ENCODE data around the gene AASDH. TPM values are rescaled to one million over a fixed set of nuclear protein-coding genes. Genes with fewer than 3 reads are reported as not detected.
"Not testable (repeated sequence)": the region's sequence is repeated elsewhere in the genome, so short reads cannot be mapped to it uniquely, and the experiment has no call there.

Gene AASDH
- polyA plus RNA-seq, 6 donors from 2014 or later: 15.7 to 31.3 (median 25.3) TPM

GRCh38 chr4:56374956-56375355, 12.3 kb downstream of the AASDH start:
- DNase-seq (no peak), ATAC-seq (ENCODE audit: low read depth in 2 of 2) (no peak)
- no peak overlapping the region for H3K27ac Mint-ChIP-seq

GRCh38 chr4:56372774-56373173, 14.5 kb downstream of the AASDH start:
- Mint-ChIP-seq H3K27me3 (no peaks in the 10 kb centered on the region), H3K36me3 (peaks cover 8 to 17% of the 10 kb centered on the region in 2 donors), H3K27ac (no peak overlapping the region), H3K4me1 (peaks cover 2 to 8% (median 6%) of the 10 kb centered on the region in 3 donors), H3K4me3 (no peak overlapping the region), H3K9me3 (peaks cover 0 to 4% (median 2%) of the 10 kb centered on the region in 7 donors)
- DNase-seq: no peak
- no peak for ATAC-seq (ENCODE audit: low read depth in 2 of 2)

More at GRCh38 chr4:56374956-56375355, 12.3 kb downstream of the AASDH start:
- no peak overlapping the region for H3K4me3 Mint-ChIP-seq
- peaks cover 2 to 6% (median 5%) of the 10 kb centered on the region in 3 donors for H3K4me1 Mint-ChIP-seq
- H3K9me3 Mint-ChIP-seq: no peaks in the 10 kb centered on the region
- no peaks in the 10 kb centered on the region for H3K27me3 Mint-ChIP-seq
- H3K36me3 Mint-ChIP-seq: peaks cover 8 to 13% of the 10 kb centered on the region in 2 donors

- H3K36me3 Mint-ChIP-seq: peaks cover 8 to 17% of the 10 kb centered on the region in 2 donors
- DNase-seq (no peak), ATAC-seq (ENCODE audit: low read depth in 2 of 2) (no peak)
- H3K4me1 Mint-ChIP-seq: peaks cover 2 to 8% (median 6%) of the 10 kb centered on the region in 3 donors
- no peaks in the 10 kb centered on the region for H3K27me3 Mint-ChIP-seq
- no peak overlapping the region for H3K4me3 Mint-ChIP-seq
- peaks cover 0 to 4% (median 3%) of the 10 kb centered on the region in 7 donors for H3K9me3 Mint-ChIP-seq
- peak overlapping the region in 1 of 6 donors; percentile 45 for H3K27ac Mint-ChIP-seq
These were observed 15.7 kb downstream of the AASDH start for GRCh38 chr4:56371426-56372220.

- peaks cover 0 to 13% of the 10 kb centered on the region in 2 donors for H3K36me3 Mint-ChIP-seq
- no peak overlapping the region for H3K4me3 Mint-ChIP-seq
- peaks cover 0 to 4% (median 3%) of the 10 kb centered on the region in 7 donors for H3K9me3 Mint-ChIP-seq
- no peaks in the 10 kb centered on the region for H3K27me3 Mint-ChIP-seq
- H3K27ac Mint-ChIP-seq: no peak overlapping the region
- ATAC-seq (ENCODE audit: low read depth in 2 of 2): no peak
- no peak for DNase-seq
- peaks cover 0 to 13% (median under 1%) of the 10 kb centered on the region in 3 donors for H3K4me1 Mint-ChIP-seq
These were observed 16.9 kb downstream of the AASDH start for GRCh38 chr4:56370377-56370776.

GRCh38 chr4:56362981-56363380, 24.3 kb downstream of the AASDH start:
- Mint-ChIP-seq H3K36me3 (peaks cover 8 to 14% of the 10 kb centered on the region in 2 donors), H3K9me3 (peaks cover 0 to 13% (median 3%) of the 10 kb centered on the region in 7 donors), H3K4me1 (peaks cover 0 to 17% (median 3%) of the 10 kb centered on the region in 3 donors)
- H3K4me3 Mint-ChIP-seq; ATAC-seq (ENCODE audit: low read depth in 2 of 2); H3K27me3 Mint-ChIP-seq; DNase-seq; H3K27ac Mint-ChIP-seq: not testable (repeated sequence)

- peaks cover 8 to 16% of the 10 kb centered on the region in 2 donors for H3K36me3 Mint-ChIP-seq
- H3K9me3 Mint-ChIP-seq: peaks cover 0 to 10% (median 2%) of the 10 kb centered on the region in 7 donors
- H3K27me3 Mint-ChIP-seq: no peaks in the 10 kb centered on the region
- ATAC-seq (ENCODE audit: low read depth in 2 of 2): no peak
- no peak overlapping the region for H3K4me3 Mint-ChIP-seq
- DNase-seq: no peak
- peaks cover 0 to 10% (median 3%) of the 10 kb centered on the region in 3 donors for H3K4me1 Mint-ChIP-seq
- H3K27ac Mint-ChIP-seq: no peak overlapping the region
These were observed 27.2 kb downstream of the AASDH start for GRCh38 chr4:56360071-56360470.

GRCh38 chr4:56356650-56357049, 30.6 kb downstream of the AASDH start:
- Mint-ChIP-seq H3K36me3 (peaks cover 0 to 15% of the 10 kb centered on the region in 2 donors), H3K9me3 (no peaks in the 10 kb centered on the region), H3K4me3 (no peak overlapping the region), H3K27me3 (no peaks in the 10 kb centered on the region), H3K4me1 (no peaks in the 10 kb centered on the region), H3K27ac (no peak overlapping the region)
- DNase-seq (no peak), ATAC-seq (ENCODE audit: low read depth in 2 of 2) (no peak)

GRCh38 chr4:56348576-56348975, 38.7 kb downstream of the AASDH start:
- Mint-ChIP-seq H3K36me3 (peaks cover 9 to 20% of the 10 kb centered on the region in 2 donors), H3K9me3 (no peaks in the 10 kb centered on the region), H3K27me3 (no peaks in the 10 kb centered on the region), H3K4me1 (no peaks in the 10 kb centered on the region), H3K4me3 (no peak overlapping the region), H3K27ac (no peak overlapping the region)
- no peak for DNase-seq
- no peak for ATAC-seq (ENCODE audit: low read depth in 2 of 2)

GRCh38 chr4:56345458-56345857, 41.8 kb downstream of the AASDH start:
- Mint-ChIP-seq H3K9me3 (no peaks in the 10 kb centered on the region), H3K27ac (peak overlapping the region in 1 of 6 donors; percentile 33), H3K4me1 (no peaks in the 10 kb centered on the region), H3K27me3 (no peaks in the 10 kb centered on the region), H3K36me3 (peaks cover 9 to 17% of the 10 kb centered on the region in 2 donors), H3K4me3 (no peak overlapping the region)
- DNase-seq: no peak
- ATAC-seq (ENCODE audit: low read depth in 2 of 2): no peak

- Mint-ChIP-seq H3K36me3 (peaks cover 0 to 10% of the 10 kb centered on the region in 2 donors), H3K27me3 (no peaks in the 10 kb centered on the region), H3K4me1 (no peaks in the 10 kb centered on the region), H3K27ac (peak overlapping the region in 1 of 6 donors; percentile 42), H3K9me3 (peaks cover 0 to 5% (median 0%) of the 10 kb centered on the region in 7 donors), H3K4me3 (no peak overlapping the region)
- no peak for DNase-seq
- no peak for ATAC-seq (ENCODE audit: low read depth in 2 of 2)
These were observed 44.5 kb downstream of the AASDH start for GRCh38 chr4:56342746-56343145.

- H3K4me3 Mint-ChIP-seq: no peak overlapping the region
- no peaks in the 10 kb centered on the region for H3K27me3 Mint-ChIP-seq
- no peak for ATAC-seq (ENCODE audit: low read depth in 2 of 2)
- DNase-seq: no peak
- no peaks in the 10 kb centered on the region for H3K4me1 Mint-ChIP-seq
- H3K27ac Mint-ChIP-seq: no peak overlapping the region
- peaks cover 0 to 8% (median 4%) of the 10 kb centered on the region in 7 donors for H3K9me3 Mint-ChIP-seq
- peaks cover 0 to 2% of the 10 kb centered on the region in 2 donors for H3K36me3 Mint-ChIP-seq
These were observed 56.6 kb downstream of the AASDH start for GRCh38 chr4:56330691-56331090.

- Mint-ChIP-seq H3K9me3 (peaks cover 0 to 3% (median 0%) of the 10 kb centered on the region in 7 donors), H3K4me3 (no peak overlapping the region), H3K27me3 (no peaks in the 10 kb centered on the region), H3K4me1 (no peaks in the 10 kb centered on the region), H3K36me3 (no peaks in the 10 kb centered on the region), H3K27ac (peak overlapping the region in 1 of 6 donors; percentile 63)
- DNase-seq (no peak), ATAC-seq (ENCODE audit: low read depth in 2 of 2) (no peak)
These were observed 60.9 kb downstream of the AASDH start for GRCh38 chr4:56326363-56326762.

- no peaks in the 10 kb centered on the region for H3K36me3 Mint-ChIP-seq
- no peaks in the 10 kb centered on the region for H3K27me3 Mint-ChIP-seq
- H3K9me3 Mint-ChIP-seq: no peaks in the 10 kb centered on the region
- ATAC-seq (ENCODE audit: low read depth in 2 of 2) (no peak), DNase-seq (no peak)
- peak overlapping the region in 1 of 8 donors; percentile 22 for H3K4me3 Mint-ChIP-seq
- no peaks in the 10 kb centered on the region for H3K4me1 Mint-ChIP-seq
- H3K27ac Mint-ChIP-seq: no peak overlapping the region
These were observed 63.2 kb downstream of the AASDH start for GRCh38 chr4:56324011-56324610.

GRCh38 chr4:56323327-56323726, 64.0 kb downstream of the AASDH start:
- Mint-ChIP-seq H3K36me3 (no peaks in the 10 kb centered on the region), H3K27ac (no peak overlapping the region), H3K4me3 (no peak overlapping the region), H3K4me1 (no peaks in the 10 kb centered on the region), H3K9me3 (no peaks in the 10 kb centered on the region), H3K27me3 (no peaks in the 10 kb centered on the region)
- no peak for ATAC-seq (ENCODE audit: low read depth in 2 of 2)
- DNase-seq: no peak

Measured in naive B cell (primary cell).